K562 treated with DMSO at 1 percent for 24 hours (cell line): ENCODE measurements around the gene NFRKB. TPM values are rescaled to one million over a fixed set of nuclear protein-coding genes. Genes with fewer than 3 reads are reported as not detected.

Experiments used
- total RNA-seq: library from RNA; unstranded; fragments of 300-600 nt; gene quantifications from 2 replicates; pipeline ENCODE4 v1.2.3, GENCODE V29; 2022; ENCODE audit warnings: low read depth; ENCODE audit not compliant: insufficient read depth

NFRKB gene
- total RNA-seq, result 27.6 and 30.0 TPM in 2 replicates

GRCh38 chr11:129895126-129896041 lies at the start of gene NFRKB:
Gene NFRKB, minus strand, starts transcription at chr11:129895578. Its CDS starts 2,729 bp downstream, at chr11:129892849.

Other genes with a start within 250 kb of the NFRKB start
- not detected in 2 replicates for gene TMEM45B, start 79.7 kb downstream of the NFRKB start, total RNA-seq
- gene PRDM10, start 107.3 kb upstream of the NFRKB start, total RNA-seq, result 3.6 TPM in 2 replicates
- gene APLP2, start 174.3 kb upstream of the NFRKB start, total RNA-seq, result 204 and 217 TPM in 2 replicates